ENCODE data around the gene GUCY1A2. TPM values are rescaled to one million over a fixed set of nuclear protein-coding genes. Genes with fewer than 3 reads are reported as not detected.

Gene GUCY1A2
- total and polyA plus RNA-seq, 2 donors from 2014 or later: 0.75 to 16.1 TPM

GRCh38 chr11:107050121-107050520 is 31.8 kb upstream of the GUCY1A2 start:
- no peaks in the 10 kb centered on the region for H3K4me1 ChIP-seq (ENCODE audit: control insufficient read depth in 2 of 3, insufficient read depth in 2 of 3, low read depth in 1 of 3, low read length in 3 of 3)
- H3K27ac ChIP-seq (ENCODE audit: low read depth in 2 of 2, low read length in 2 of 2): no peak overlapping the region
- H3K9me3 ChIP-seq (ENCODE audit: control insufficient read depth in 2 of 3, insufficient read depth in 1 of 3, low read length in 3 of 3): peaks cover 0 to 8% (median 0%) of the 10 kb centered on the region in 3 donors
- no peaks in the 10 kb centered on the region for H3K27me3 ChIP-seq (ENCODE audit: control insufficient read depth, insufficient read depth, low read length)
- TF ChIP-seq CTCF (IDR thresholded peaks at IDR 0.05; ENCODE audit: borderline replicate concordance, extremely low read depth, insufficient read depth): no peak
- H3K4me3 ChIP-seq (ENCODE audit: low read length in 3 of 3): no peak overlapping the region
- no peak for FAIRE-seq
- H3K36me3 ChIP-seq (ENCODE audit: control insufficient read depth in 2 of 3, insufficient read depth in 3 of 3, low read length in 3 of 3): no peaks in the 10 kb centered on the region
- H3K9ac ChIP-seq (ENCODE audit: low read length in 3 of 3): no peak overlapping the region
- intact Hi-C loops (cut with DNase I): no loop called here
- DNase-seq: no peak

GRCh38 chr11:107044503-107044902 is 26.2 kb upstream of the GUCY1A2 start:
- Histone ChIP-seq H3K4me3 (ENCODE audit: low read length in 3 of 3) (no peak overlapping the region), H3K9me3 (ENCODE audit: control insufficient read depth in 2 of 3, insufficient read depth in 1 of 3, low read length in 3 of 3) (no peaks in the 10 kb centered on the region), H3K27me3 (ENCODE audit: control insufficient read depth, insufficient read depth, low read length) (no peaks in the 10 kb centered on the region), H3K27ac (ENCODE audit: low read depth in 2 of 2, low read length in 2 of 2) (no peak overlapping the region), H3K9ac (ENCODE audit: low read length in 3 of 3) (no peak overlapping the region), H3K36me3 (ENCODE audit: control insufficient read depth in 2 of 3, insufficient read depth in 3 of 3, low read length in 3 of 3) (no peaks in the 10 kb centered on the region), H3K4me1 (ENCODE audit: control insufficient read depth in 2 of 3, insufficient read depth in 2 of 3, low read depth in 1 of 3, low read length in 3 of 3) (no peaks in the 10 kb centered on the region)
- FAIRE-seq: no peak
- no peak for DNase-seq
- TF ChIP-seq CTCF (IDR thresholded peaks at IDR 0.05; ENCODE audit: borderline replicate concordance, extremely low read depth, insufficient read depth): no peak
- intact Hi-C loops (cut with DNase I): no loop called here

GRCh38 chr11:107043242-107044006 is 25.1 kb upstream of the GUCY1A2 start:
- FAIRE-seq (no peak), DNase-seq (no peak)
- TF ChIP-seq CTCF (IDR thresholded peaks at IDR 0.05; ENCODE audit: borderline replicate concordance, extremely low read depth, insufficient read depth): no peak

More at GRCh38 chr11:107043242-107044006, 25.1 kb upstream of the GUCY1A2 start:
- Histone ChIP-seq H3K4me1 (ENCODE audit: control insufficient read depth in 2 of 3, insufficient read depth in 2 of 3, low read depth in 1 of 3, low read length in 3 of 3) (no peaks in the 10 kb centered on the region), H3K27me3 (ENCODE audit: control insufficient read depth, insufficient read depth, low read length) (no peaks in the 10 kb centered on the region), H3K36me3 (ENCODE audit: control insufficient read depth in 2 of 3, insufficient read depth in 3 of 3, low read length in 3 of 3) (no peaks in the 10 kb centered on the region), H3K9me3 (ENCODE audit: control insufficient read depth in 2 of 3, insufficient read depth in 1 of 3, low read length in 3 of 3) (no peaks in the 10 kb centered on the region), H3K4me3 (ENCODE audit: low read length in 3 of 3) (no peak overlapping the region), H3K27ac (ENCODE audit: low read depth in 2 of 2, low read length in 2 of 2) (no peak overlapping the region), H3K9ac (ENCODE audit: low read length in 3 of 3) (no peak overlapping the region)
- intact Hi-C loops (cut with DNase I): no loop called here
